K562 (cell line): Measurements from ENCODE around the gene HTR6. TPM values are rescaled to one million over a fixed set of nuclear protein-coding genes. Genes with fewer than 3 reads are reported as not detected.

Experiments
- ATAC-seq: fragments of 200-7000 bp; cut with Tn5 transposase; 3 replicates; pipeline ENCODE4 v1.9.1; 2020; ENCODE audit warnings: moderate library complexity
- BruUV-seq: library from RNA; stranded (reverse); fragments of 400-500 nt; replicated peaks from 2 replicates; lab custom pipeline; 2021; lab: Mats Ljungman, UMichigan
- CTCF ChIA-PET: fragments of 300-600 bp; formaldehyde crosslinking; extraction: SDS; loops from one replicate; lab custom pipeline; 2021; ENCODE audit warnings: low intra/inter-chr PET ratio; lab: Yijun Ruan, JAX
- POLR2A ChIA-PET: fragments of 300-600, 350-650 bp; sonication (Branson Sonifier 250); formaldehyde crosslinking; extraction: SDS; loops from one replicate; lab custom pipeline; 2021; ENCODE audit warnings: antibody characterized with exemption, inconsistent platforms; lab: Yijun Ruan, JAX
- DNase-seq, 4 experiments: peaks; one replicate each; pipeline versions ENCODE4 v3.0.0 to v3.0.0-alpha.2; 2011 to 2018; ENCODE audit warnings: low spot score in 3 of 4, mixed read lengths in 3 of 4; ENCODE audit errors: extremely low read depth in 1 of 4
- FAIRE-seq: peaks from 2 replicates; lab custom pipeline; 2011; peaks lifted over from hg19 to GRCh38; lab: Jason Lieb, UNC
- H2AFZ ChIP-seq: 2 replicates; pipeline ENCODE4 v1.6.0; 2011; ENCODE audit warnings: low read depth, low read length, control low read depth, inconsistent platforms
- H3K27ac ChIP-seq: fragments of 200-600 bp; 3 replicates; pipeline ENCODE4 v1.8.0; 2011; ENCODE audit warnings: low read depth, mild to moderate bottlenecking, control low read depth, inconsistent platforms, low read length, moderate library complexity, mixed read lengths; ENCODE audit errors: extremely low read depth
- H3K27me3 ChIP-seq, 2 experiments: fragments of 300-600 bp in 1 of 2; 2 replicates in 1 of 2; 3 replicates in 1 of 2; pipeline versions ENCODE4 v1.6.0 to v1.8.0; 2011; ENCODE audit warnings: inconsistent platforms in 2 of 2, low read length in 2 of 2, mild to moderate bottlenecking in 1 of 2, mixed read lengths in 1 of 2, moderate library complexity in 1 of 2; ENCODE audit not compliant: control insufficient read depth in 2 of 2, insufficient read depth in 2 of 2
- H3K36me3 ChIP-seq: fragments of 300-600 bp; 3 replicates; pipeline ENCODE4 v1.8.0; 2011; ENCODE audit warnings: mild to moderate bottlenecking, low read length, inconsistent platforms; ENCODE audit not compliant: control insufficient read depth, insufficient read depth
- H3K4me1 ChIP-seq, 2 experiments: fragments of 200-600 bp in 1 of 2; replicated peaks in 1 of 2; 2 replicates in 1 of 2; 3 replicates in 1 of 2; pipeline versions ENCODE4 v1.5.1 to v1.8.0; 2011; ENCODE audit warnings: inconsistent platforms in 2 of 2, low read length in 2 of 2, mild to moderate bottlenecking in 1 of 2, mixed read lengths in 1 of 2, moderate library complexity in 1 of 2; ENCODE audit not compliant: control insufficient read depth in 2 of 2, insufficient read depth in 2 of 2
- H3K4me2 ChIP-seq: 2 replicates; pipeline ENCODE4 v1.6.1; 2011; ENCODE audit warnings: low read length, control low read depth, inconsistent platforms, mixed read lengths; ENCODE audit not compliant: insufficient read depth
- H3K4me3 ChIP-seq: fragments of 200-600 bp; sonication (generic), shearing (Covaris generic); 2 replicates; pipeline ENCODE4 v1.5.1; 2016; ENCODE audit warnings: control low read depth, inconsistent platforms
- H3K79me2 ChIP-seq: fragments of 200-600 bp; 3 replicates; pipeline ENCODE4 v1.8.0; 2011; ENCODE audit warnings: low read length, inconsistent platforms; ENCODE audit not compliant: control insufficient read depth, insufficient read depth
- H3K9ac ChIP-seq, 2 experiments: 2 replicates each; pipeline versions ENCODE4 v1.6.0 to v1.6.1; 2011; ENCODE audit warnings: low read depth in 2 of 2, low read length in 2 of 2, control low read depth in 1 of 2, inconsistent platforms in 1 of 2, mild to moderate bottlenecking in 1 of 2, mixed read lengths in 1 of 2; ENCODE audit not compliant: insufficient read depth in 1 of 2
- H3K9me1 ChIP-seq: one replicate; pipeline ENCODE4 v1.6.0; 2011; ENCODE audit warnings: inconsistent platforms, mild to moderate bottlenecking, low read length, moderate library complexity; ENCODE audit not compliant: control insufficient read depth, insufficient read depth
- H3K9me3 ChIP-seq: replicated peaks from 2 replicates; pipeline ENCODE4 v1.5.1; 2011; ENCODE audit warnings: low read depth, low read length, inconsistent platforms; ENCODE audit not compliant: control insufficient read depth, insufficient read depth
- H4K20me1 ChIP-seq: replicated peaks from 2 replicates; pipeline ENCODE4 v1.6.1; 2011; ENCODE audit warnings: low read length, inconsistent platforms, mixed read lengths; ENCODE audit not compliant: control insufficient read depth, insufficient read depth
- CREB3L1 ChIP-seq: fragments of 450-650 bp; IDR thresholded peaks from 2 replicates; pipeline ENCODE4 v1.6.1; 2014; ENCODE audit warnings: low read depth, mild to moderate bottlenecking, moderate library complexity, borderline replicate concordance
- ESRRA ChIP-seq: fragments of 450-650 bp; IDR thresholded peaks from 2 replicates; pipeline ENCODE4 v1.6.1; 2014; ENCODE audit warnings: low read depth, mild to moderate bottlenecking, moderate library complexity, borderline replicate concordance
- MCM3 ChIP-seq: fragments of 450-650 bp; IDR thresholded peaks from 2 replicates; pipeline ENCODE4 v1.6.1; 2016
- PCBP1 ChIP-seq: fragments of 200-400 bp; formaldehyde crosslinking; IDR thresholded peaks from 2 replicates; pipeline ENCODE4 v1.6.1; 2018; ENCODE audit warnings: mild to moderate bottlenecking, low read depth, low read length; ENCODE audit not compliant: poor library complexity, severe bottlenecking
- TBP ChIP-seq: optimal IDR thresholded peaks from 2 replicates; pipeline ENCODE3; 2011; ENCODE audit warnings: low read depth, low read length, improper control_type of control experiment
- TFAP4 ChIP-seq: sonication (generic); formaldehyde crosslinking; IDR thresholded peaks from 2 replicates; pipeline ENCODE4 v1.8.0; 2022; ENCODE audit warnings: missing genetic modification reagents, mild to moderate bottlenecking, moderate library complexity, borderline replicate concordance
- ZBTB33 ChIP-seq: sonication (generic); formaldehyde crosslinking; IDR thresholded peaks from 2 replicates; pipeline ENCODE4 v1.8.1; 2023; ENCODE audit warnings: mild to moderate bottlenecking, missing genetic modification reagents
- WGBS: fragments of 100-300 bp; shearing (Covaris generic); methylation state at CpG from one replicate; pipeline ENCODE4 v1.1.6; 2016; ENCODE audit warnings: low coverage, mixed read lengths; ENCODE audit not compliant: insufficient coverage; ENCODE audit errors: missing lambda C conversion rate; 5-methylcytosine and 5-hydroxymethylcytosine counted together
- in situ Hi-C: fragments of 300-500 bp; cut with MboI; formaldehyde crosslinking; loops from 4 replicates; pipeline ENCODE4 v1.15.0; 2018; ENCODE audit warnings: inconsistent platforms, mixed read lengths
- intact Hi-C: fragments of 100-400 bp; cut with micrococcal nuclease; formaldehyde crosslinking; loops from 2 replicates; pipeline ENCODE4 v1.14.2; 2022
- polyA plus RNA-seq, 8 experiments: library from polyadenylated mRNA; depleted of rRNA in 4 of 8; stranded (reverse) in 5 of 8; unstranded in 3 of 8; fragments of >200 nt; fragmentation: Nextera tagmentation in 2 of 8; fragmentation: Illumina TruSeq in 1 of 8; extraction: Ambion mirVana in 2 of 8; extraction: Trizol in 1 of 8; gene quantifications; 2 replicates each; pipeline versions ENCODE4 v1.2.1 to v1.2.3, GENCODE V29; 2011 to 2014; ENCODE audit warnings: inconsistent platforms in 1 of 8, missing spikeins in 1 of 8
- total RNA-seq, 7 experiments: library from RNA; depleted of rRNA in 6 of 7; stranded (reverse); fragments of >200 nt in 6 of 7; fragmentation: Illumina TruSeq in 2 of 7; extraction: Trizol in 2 of 7; gene quantifications; 2 replicates each; pipeline versions ENCODE4 v1.2.1 to v1.2.3, GENCODE V29; 2011 to 2021; ENCODE audit warnings: low replicate concordance in 1 of 7

Gene HTR6
- total and polyA plus RNA-seq, 9 of the 15 experiments (the other 6 are each of a cell fraction or from before 2014, with no cell fraction given): not detected

GRCh38 chr1:19647643-19648042 lies 17.0 kb upstream of the HTR6 start:
- Histone ChIP-seq H3K4me3 (no peak overlapping the region), H3K4me2 (no peak overlapping the region), H3K36me3 (no peaks in the 10 kb centered on the region), H3K79me2 (no peaks in the 10 kb centered on the region), H4K20me1 (peaks cover 3% of the 10 kb centered on the region; the same call in 1 of the 2 replicates), H3K4me1 (peaks cover 13 to 45% of the 10 kb centered on the region in 2 experiments; a peak in 4 of 5 replicates), H3K9me1 (no peaks in the 10 kb centered on the region), H3K27me3 (peaks cover 16 to 33% of the 10 kb centered on the region in 2 experiments; a peak in 4 of 5 replicates), H2AFZ (no peak overlapping the region), H3K9me3 (no peaks in the 10 kb centered on the region), H3K9ac (no peak overlapping the region), H3K27ac (no peak overlapping the region)
- FAIRE-seq: no peak
- POLR2A ChIA-PET: interaction anchor here (0.9 kb wide), 2 partner anchors 17 to 137 kb away, joined by 3 read pairs; no protein-coding TSS in a partner anchor
- intact Hi-C loops (loop anchor here (5.0 to 10.0 kb wide), 2 partner anchors 160 to 183 kb away; partner anchors contain the start of gene CAPZB), in situ Hi-C loops (no loop called here)
- CTCF ChIA-PET: interaction anchor here (3.5 kb wide), 1 partner anchor 256 kb away, joined by 12 read pairs; no protein-coding TSS in a partner anchor
- TF ChIP-seq TBP (no peak), PCBP1 (peak; percentile 32), MCM3 (peak; percentile 70; the same call in 1 of the 2 replicates), CREB3L1 (no peak), ZBTB33 (CRISPR knock-in tag) (peak; percentile 58; the same call in 1 of the 2 replicates), TFAP4 (CRISPR knock-in tag) (peak; percentile 23; the same call in 1 of the 2 replicates), ESRRA (peak; percentile 59; the same call in 1 of the 2 replicates)
- no TSS peak for BruUV-seq
- no peak for ATAC-seq
- WGBS: 47% methylated on average over 16 of the region's 16 CpGs
- no peak for DNase-seq
